GM12892 (cell line): ENCODE measurements around the gene VWA8.

Source experiments
- POLR2A ChIP-seq: IDR thresholded peaks from 2 replicates; pipeline ENCODE4 v1.6.1; 2011; ENCODE audit warnings: low read depth, low read length, control low read depth
- POLR2AphosphoS5 ChIP-seq: IDR thresholded peaks from 2 replicates; pipeline ENCODE4 v1.6.1; 2011; ENCODE audit warnings: low read depth, low read length, control low read depth

DNA sequence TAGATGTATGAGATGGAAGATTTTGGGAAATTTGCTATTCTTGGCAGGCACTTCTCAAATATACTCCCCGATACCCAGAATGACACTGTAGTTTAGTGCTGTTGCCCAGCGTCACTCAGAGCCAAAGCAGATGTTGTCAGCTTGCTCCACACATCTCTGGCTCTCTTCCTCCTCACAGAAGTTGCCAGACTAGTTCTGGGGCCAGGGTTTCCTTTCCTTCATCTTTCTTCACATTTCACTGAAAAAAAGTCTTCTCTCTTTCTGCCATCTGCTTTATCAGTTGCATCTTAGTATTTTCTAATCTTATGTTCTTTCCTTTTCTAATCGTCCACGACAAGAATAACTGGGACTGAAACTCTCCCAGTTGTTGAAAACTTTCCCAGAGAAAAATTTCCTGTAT lies 252.2 kb downstream of the VWA8 start:
- TF ChIP-seq POLR2A, result no peak
- no peak for TF ChIP-seq POLR2AphosphoS5
